PC-3 (cell line): Measurements from ENCODE around the gene DSCAM.

Experiments used
- EZH2 ChIP-seq: fragments of 300-600 bp; sonication (generic); IDR thresholded peaks from one replicate; pipeline ENCODE4 v1.6.1; 2017; ENCODE audit warnings: antibody characterized with exemption, mild to moderate bottlenecking, low read length; ENCODE audit not compliant: unreplicated experiment
- TF ChIP-seq, protein P1 (sequence below): fragments of 300-600 bp; sonication (generic); conservative IDR thresholded peaks from 2 replicates; pipeline ENCODE4 v1.5.1; 2017; ENCODE audit warnings: antibody characterized with exemption, low read depth, mild to moderate bottlenecking, low read length

DNA sequence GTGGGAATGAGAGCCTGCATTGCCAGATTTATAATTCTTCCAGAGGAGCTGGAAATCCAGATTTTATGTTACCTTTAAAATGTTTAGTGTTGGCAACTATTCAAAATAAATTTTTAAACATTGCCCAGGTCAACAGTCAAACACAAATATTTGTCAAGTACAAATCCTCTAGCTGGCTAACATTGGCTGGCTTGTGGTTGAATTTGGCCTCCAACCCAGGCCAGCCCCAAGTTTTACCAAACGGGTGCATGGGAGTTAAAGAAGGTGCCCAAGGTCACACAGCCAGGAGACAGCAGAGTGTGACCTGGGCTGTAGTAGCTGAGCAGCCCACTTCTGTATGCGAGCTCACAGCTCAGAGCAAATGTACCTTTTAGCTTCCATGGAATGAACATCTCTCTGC is 240.6 kb downstream of the DSCAM start:
- TF ChIP-seq, protein P1, sequence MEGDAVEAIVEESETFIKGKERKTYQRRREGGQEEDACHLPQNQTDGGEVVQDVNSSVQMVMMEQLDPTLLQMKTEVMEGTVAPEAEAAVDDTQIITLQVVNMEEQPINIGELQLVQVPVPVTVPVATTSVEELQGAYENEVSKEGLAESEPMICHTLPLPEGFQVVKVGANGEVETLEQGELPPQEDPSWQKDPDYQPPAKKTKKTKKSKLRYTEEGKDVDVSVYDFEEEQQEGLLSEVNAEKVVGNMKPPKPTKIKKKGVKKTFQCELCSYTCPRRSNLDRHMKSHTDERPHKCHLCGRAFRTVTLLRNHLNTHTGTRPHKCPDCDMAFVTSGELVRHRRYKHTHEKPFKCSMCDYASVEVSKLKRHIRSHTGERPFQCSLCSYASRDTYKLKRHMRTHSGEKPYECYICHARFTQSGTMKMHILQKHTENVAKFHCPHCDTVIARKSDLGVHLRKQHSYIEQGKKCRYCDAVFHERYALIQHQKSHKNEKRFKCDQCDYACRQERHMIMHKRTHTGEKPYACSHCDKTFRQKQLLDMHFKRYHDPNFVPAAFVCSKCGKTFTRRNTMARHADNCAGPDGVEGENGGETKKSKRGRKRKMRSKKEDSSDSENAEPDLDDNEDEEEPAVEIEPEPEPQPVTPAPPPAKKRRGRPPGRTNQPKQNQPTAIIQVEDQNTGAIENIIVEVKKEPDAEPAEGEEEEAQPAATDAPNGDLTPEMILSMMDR, result no peak
- TF ChIP-seq EZH2, result no peak
